Measurements from ENCODE around the gene TTI1. TPM values are rescaled to one million over a fixed set of nuclear protein-coding genes. Genes with fewer than 3 reads are reported as not detected.

Gene TTI1
- total and polyA plus RNA-seq, 2 of the 13 experiments (the other 11 are each of a cell fraction or from before 2014, with no cell fraction given): 22.9 to 39.8 TPM

GRCh38 chr20:38057351-38057972, 24.2 kb upstream of the TTI1 start (continued):
- TF ChIP-seq PATZ1 (CRISPR knock-in tag; IDR thresholded peaks at IDR 0.05): peak; percentile 57
- TF ChIP-seq NR2F6 (IDR thresholded peaks at IDR 0.05): peak; percentile 78
- peak; percentile 84 for TF ChIP-seq NR2F6 (CRISPR knock-in tag; IDR thresholded peaks at IDR 0.05)
- no peak for TF ChIP-seq ZNF558 (CRISPR knock-in tag; IDR thresholded peaks at IDR 0.05; ENCODE audit: borderline replicate concordance)
- TF ChIP-seq FOSL2 (CRISPR knock-in tag; IDR thresholded peaks at IDR 0.05): peak; percentile 68
- no peak for TF ChIP-seq TOE1 (CRISPR knock-in tag; IDR thresholded peaks at IDR 0.05)
- TF ChIP-seq ZFYVE20 (CRISPR knock-in tag; IDR thresholded peaks at IDR 0.05; ENCODE audit: borderline replicate concordance, low read depth): no peak
- TF ChIP-seq ERF (CRISPR knock-in tag; IDR thresholded peaks at IDR 0.05): peak; percentile 59; the same call in 1 of the 2 replicates
- TF ChIP-seq ZFP36L1 (CRISPR knock-in tag; IDR thresholded peaks at IDR 0.05): 0 out of 2 replicates have a peak, but pooled peaks have one; percentile 34
- TF ChIP-seq ZNF580 (CRISPR knock-in tag; IDR thresholded peaks at IDR 0.05; ENCODE audit: borderline replicate concordance, low read depth): peak; percentile 70; the same call in 1 of the 2 replicates
- peak; percentile 70; the same call in 1 of the 2 replicates for TF ChIP-seq AHR (CRISPR knock-in tag; IDR thresholded peaks at IDR 0.05)
- TF ChIP-seq GATAD2A (CRISPR knock-in tag; IDR thresholded peaks at IDR 0.05): peak; percentile 30; the same call in 1 of the 2 replicates
- TF ChIP-seq TEAD3 (CRISPR knock-in tag; optimal IDR thresholded peaks at IDR 0.05; ENCODE audit: borderline replicate concordance): peak; percentile 73
- TF ChIP-seq ASH2L (IDR thresholded peaks at IDR 0.05; ENCODE audit: insufficient read length, low read depth, low read length): peak; percentile 35
- TF ChIP-seq HOMEZ (CRISPR knock-in tag; IDR thresholded peaks at IDR 0.05; ENCODE audit: low read depth): 0 out of 2 replicates have a peak, but pooled peaks have one; percentile 28
- TF ChIP-seq KAT8 (CRISPR knock-in tag; IDR thresholded peaks at IDR 0.05): no peak
- TF ChIP-seq ZFY (CRISPR knock-in tag; IDR thresholded peaks at IDR 0.05): no peak
- peak; percentile 98 for TF ChIP-seq MNT (IDR thresholded peaks at IDR 0.05)
- TF ChIP-seq ZBTB4 (CRISPR knock-in tag; IDR thresholded peaks at IDR 0.05; ENCODE audit: borderline replicate concordance): no peak
- 0 out of 2 replicates have a peak, but pooled peaks have one; percentile 60 for TF ChIP-seq NFKB2 (CRISPR knock-in tag; IDR thresholded peaks at IDR 0.05; ENCODE audit: borderline replicate concordance)

Measured in HepG2 (cell line).